ENCODE results near the gene CDO1. TPM values are rescaled to one million over a fixed set of nuclear protein-coding genes. Genes with fewer than 3 reads are reported as not detected.

Gene CDO1
- total RNA-seq, 2 donors from 2014 or later: 0.42 to 0.50 TPM

GRCh38 chr5:115766608-115767007 is 49.9 kb downstream of the CDO1 start:
- peaks cover 7% of the 10 kb centered on the region for H3K4me1 Mint-ChIP-seq (ENCODE audit: low read depth)
- peaks cover 33% of the 10 kb centered on the region for H3K27me3 Mint-ChIP-seq (ENCODE audit: low read depth)
- no peak overlapping the region for H3K27ac Mint-ChIP-seq
- H3K9me3 Mint-ChIP-seq: peaks cover 0 to 6% of the 10 kb centered on the region in 2 donors
- ATAC-seq (replicated peaks in 1 of 2) (no peak), DNase-seq (no peak)
- peaks cover 3 to 4% of the 10 kb centered on the region in 2 donors for H3K36me3 Mint-ChIP-seq (ENCODE audit: insufficient read depth in 2 of 2)
- H3K4me3 Mint-ChIP-seq: no peak overlapping the region

DNA sequence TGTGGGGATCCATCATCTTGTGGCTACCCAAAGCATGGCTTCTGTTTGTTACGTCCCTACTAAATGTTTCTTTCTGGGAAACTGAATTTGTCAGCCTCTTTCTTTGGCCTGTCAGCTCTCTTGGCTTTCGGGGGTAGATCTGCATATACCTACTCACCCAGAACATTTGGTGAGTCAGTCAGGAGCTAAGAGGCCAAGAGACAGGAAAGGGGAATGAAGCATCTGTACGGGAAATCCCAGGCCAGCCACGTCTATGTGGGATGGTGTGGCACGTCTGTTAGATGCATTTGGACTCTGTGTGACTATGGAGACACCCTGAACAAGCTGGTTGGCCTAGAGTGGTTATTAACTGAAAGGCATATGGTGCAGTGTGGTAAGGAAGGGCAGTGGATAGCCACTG is 58.1 kb downstream of the CDO1 start:
- H3K27ac Mint-ChIP-seq: no peak overlapping the region
- DNase-seq (no peak), ATAC-seq (replicated peaks in 1 of 2) (peak in 1 of 2 donors; percentile 51)
- peaks cover 52% of the 10 kb centered on the region for H3K27me3 Mint-ChIP-seq (ENCODE audit: low read depth)
- H3K4me1 Mint-ChIP-seq (ENCODE audit: low read depth): no peaks in the 10 kb centered on the region
- H3K9me3 Mint-ChIP-seq: no peaks in the 10 kb centered on the region
- H3K4me3 Mint-ChIP-seq: no peak overlapping the region
- H3K36me3 Mint-ChIP-seq (ENCODE audit: insufficient read depth in 2 of 2): peaks cover 0 to 3% of the 10 kb centered on the region in 2 donors

- DNase-seq (no peak), ATAC-seq (replicated peaks in 1 of 2) (no peak)
- peaks cover 41% of the 10 kb centered on the region for H3K27me3 Mint-ChIP-seq (ENCODE audit: low read depth)
- no peak overlapping the region for H3K4me3 Mint-ChIP-seq
- no peaks in the 10 kb centered on the region for H3K4me1 Mint-ChIP-seq (ENCODE audit: low read depth)
- H3K27ac Mint-ChIP-seq: no peak overlapping the region
- no peaks in the 10 kb centered on the region for H3K36me3 Mint-ChIP-seq (ENCODE audit: insufficient read depth in 2 of 2)
- H3K9me3 Mint-ChIP-seq: no peaks in the 10 kb centered on the region
These were observed 60.8 kb downstream of the CDO1 start for GRCh38 chr5:115755675-115756074.

Other genes with a start within 250 kb of the CDO1 start
- 1 to 10 TPM in 1 of 2 donors, under 1 TPM in 1; 0.77 to 2.1 TPM for gene TICAM2, start 214.2 kb downstream of the CDO1 start, total RNA-seq
- 10 to 100 TPM; 31.5 to 46.9 TPM for gene TMED7, start 190.6 kb downstream of the CDO1 start, total RNA-seq
- gene ATG12, start 24.9 kb upstream of the CDO1 start, total RNA-seq: 10 to 100 TPM; 43.0 to 50.0 TPM
- 10 to 100 TPM; 58.7 to 63.4 TPM for gene AP3S1, start 25.3 kb upstream of the CDO1 start, total RNA-seq
- under 1 TPM in 1 of 2 donors, not detected in 1; 0.07 TPM for gene LVRN, start 145.8 kb upstream of the CDO1 start, total RNA-seq
- not detected for gene ARL14EPL, start 215.8 kb upstream of the CDO1 start, total RNA-seq